ENCODE measurements around the gene SYK. TPM values are rescaled to one million over a fixed set of nuclear protein-coding genes. Genes with fewer than 3 reads are reported as not detected.

The SYK gene
- total and polyA plus RNA-seq, 2 of the 13 experiments (the other 11 are each of a cell fraction or from before 2014, with no cell fraction given) = not detected

DNA sequence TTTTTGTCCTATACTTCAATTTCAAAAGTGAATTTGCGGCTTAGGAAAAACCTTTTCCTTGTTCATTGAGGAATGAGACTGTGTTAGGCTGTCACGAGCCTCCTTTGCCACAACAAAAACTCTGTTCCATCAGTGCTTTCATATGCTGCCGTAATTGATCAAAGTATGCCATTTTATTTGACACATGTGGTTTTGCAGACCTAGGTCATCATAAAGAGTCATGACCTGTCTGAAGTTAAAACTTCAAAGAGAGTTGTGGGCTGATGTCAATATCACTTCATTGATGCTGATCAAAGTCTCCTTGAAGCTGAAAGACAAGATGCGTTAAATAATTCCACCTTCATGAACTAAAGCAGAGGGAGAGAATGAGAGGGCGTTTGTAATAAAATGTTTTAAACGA lies 55.5 kb downstream of the SYK start (continued):
- TF ChIP-seq, protein P1, sequence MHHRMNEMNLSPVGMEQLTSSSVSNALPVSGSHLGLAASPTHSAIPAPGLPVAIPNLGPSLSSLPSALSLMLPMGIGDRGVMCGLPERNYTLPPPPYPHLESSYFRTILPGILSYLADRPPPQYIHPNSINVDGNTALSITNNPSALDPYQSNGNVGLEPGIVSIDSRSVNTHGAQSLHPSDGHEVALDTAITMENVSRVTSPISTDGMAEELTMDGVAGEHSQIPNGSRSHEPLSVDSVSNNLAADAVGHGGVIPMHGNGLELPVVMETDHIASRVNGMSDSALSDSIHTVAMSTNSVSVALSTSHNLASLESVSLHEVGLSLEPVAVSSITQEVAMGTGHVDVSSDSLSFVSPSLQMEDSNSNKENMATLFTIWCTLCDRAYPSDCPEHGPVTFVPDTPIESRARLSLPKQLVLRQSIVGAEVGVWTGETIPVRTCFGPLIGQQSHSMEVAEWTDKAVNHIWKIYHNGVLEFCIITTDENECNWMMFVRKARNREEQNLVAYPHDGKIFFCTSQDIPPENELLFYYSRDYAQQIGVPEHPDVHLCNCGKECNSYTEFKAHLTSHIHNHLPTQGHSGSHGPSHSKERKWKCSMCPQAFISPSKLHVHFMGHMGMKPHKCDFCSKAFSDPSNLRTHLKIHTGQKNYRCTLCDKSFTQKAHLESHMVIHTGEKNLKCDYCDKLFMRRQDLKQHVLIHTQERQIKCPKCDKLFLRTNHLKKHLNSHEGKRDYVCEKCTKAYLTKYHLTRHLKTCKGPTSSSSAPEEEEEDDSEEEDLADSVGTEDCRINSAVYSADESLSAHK (CRISPR knock-in tag; IDR thresholded peaks at IDR 0.05; ENCODE audit: borderline replicate concordance) = no peak
- TF ChIP-seq MIER3 (CRISPR knock-in tag; IDR thresholded peaks at IDR 0.05; ENCODE audit: borderline replicate concordance) = no peak
- TF ChIP-seq, protein P2, sequence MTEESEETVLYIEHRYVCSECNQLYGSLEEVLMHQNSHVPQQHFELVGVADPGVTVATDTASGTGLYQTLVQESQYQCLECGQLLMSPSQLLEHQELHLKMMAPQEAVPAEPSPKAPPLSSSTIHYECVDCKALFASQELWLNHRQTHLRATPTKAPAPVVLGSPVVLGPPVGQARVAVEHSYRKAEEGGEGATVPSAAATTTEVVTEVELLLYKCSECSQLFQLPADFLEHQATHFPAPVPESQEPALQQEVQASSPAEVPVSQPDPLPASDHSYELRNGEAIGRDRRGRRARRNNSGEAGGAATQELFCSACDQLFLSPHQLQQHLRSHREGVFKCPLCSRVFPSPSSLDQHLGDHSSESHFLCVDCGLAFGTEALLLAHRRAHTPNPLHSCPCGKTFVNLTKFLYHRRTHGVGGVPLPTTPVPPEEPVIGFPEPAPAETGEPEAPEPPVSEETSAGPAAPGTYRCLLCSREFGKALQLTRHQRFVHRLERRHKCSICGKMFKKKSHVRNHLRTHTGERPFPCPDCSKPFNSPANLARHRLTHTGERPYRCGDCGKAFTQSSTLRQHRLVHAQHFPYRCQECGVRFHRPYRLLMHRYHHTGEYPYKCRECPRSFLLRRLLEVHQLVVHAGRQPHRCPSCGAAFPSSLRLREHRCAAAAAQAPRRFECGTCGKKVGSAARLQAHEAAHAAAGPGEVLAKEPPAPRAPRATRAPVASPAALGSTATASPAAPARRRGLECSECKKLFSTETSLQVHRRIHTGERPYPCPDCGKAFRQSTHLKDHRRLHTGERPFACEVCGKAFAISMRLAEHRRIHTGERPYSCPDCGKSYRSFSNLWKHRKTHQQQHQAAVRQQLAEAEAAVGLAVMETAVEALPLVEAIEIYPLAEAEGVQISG (CRISPR knock-in tag; IDR thresholded peaks at IDR 0.05) = no peak

DNA sequence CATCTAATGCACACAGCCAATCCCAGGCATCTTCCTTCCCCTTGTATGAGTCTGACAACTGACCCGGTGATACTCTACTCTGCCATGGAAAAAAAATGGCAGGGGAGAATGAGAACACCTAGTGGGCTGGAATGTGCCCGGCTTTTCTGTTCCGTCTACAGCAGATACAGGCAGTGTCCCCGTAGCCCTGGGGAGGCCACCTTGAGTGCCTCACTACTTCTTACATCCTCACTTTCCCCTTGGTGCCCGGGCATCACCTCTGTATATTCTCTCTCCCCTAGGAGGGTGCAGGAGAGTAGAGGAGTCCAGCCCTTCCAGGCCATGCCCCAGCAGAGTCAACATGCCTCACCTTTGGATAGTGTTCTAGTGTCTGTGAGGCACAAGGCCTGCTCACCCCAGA lies 56.2 kb downstream of the SYK start:
- H3K4me2 ChIP-seq (ENCODE audit: low read depth, low read length) = no peak overlapping the region
- no peak overlapping the region for H2AFZ ChIP-seq (ENCODE audit: low read length)
- H3K4me1 ChIP-seq (ENCODE audit: insufficient read depth, low read length) = no peaks in the 10 kb centered on the region
- in situ Hi-C loops (cut with HindIII; ENCODE audit: extremely low pct_ligation_motif_present, low pct_unique_long_range_greater_than_20kb) (loop anchor here (25.0 kb wide), 1 partner anchor 621 kb away; no protein-coding TSS in a partner anchor), intact Hi-C loops (cut with micrococcal nuclease; ENCODE audit: unreplicated experiment) (no loop called here)
- ATAC-seq = no peak
- no peaks in the 10 kb centered on the region for H3K36me3 ChIP-seq (replicated peaks in 1 of 2; ENCODE audit: control insufficient read depth in 1 of 2, insufficient read depth in 2 of 2, low read length in 2 of 2)
- CTCF ChIA-PET (ENCODE audit: low intra/inter-chr PET ratio, low total read pairs) = no interaction called here
- POLR2A ChIA-PET = no interaction called here
- H3K9me3 ChIP-seq (ENCODE audit: low read length) = no peaks in the 10 kb centered on the region
- no peak overlapping the region for H3K27ac ChIP-seq (ENCODE audit: extremely low read length, insufficient read depth, low read length)
- 11% methylated on average over 5 of the region's 5 CpGs for WGBS (ENCODE audit: low lambda C conversion rate)
- no peaks in the 10 kb centered on the region for H3K79me2 ChIP-seq (ENCODE audit: insufficient read depth, low read length)
- H4K20me1 ChIP-seq (ENCODE audit: insufficient read depth, low read length) = no peaks in the 10 kb centered on the region
- peaks cover 3 to 25% of the 10 kb centered on the region in 2 experiments; a peak in 2 of 5 replicates for H3K27me3 ChIP-seq (ENCODE audit: control insufficient read depth in 1 of 2, insufficient read depth in 2 of 2, low read length in 2 of 2)
- no peak for FAIRE-seq
- no peak overlapping the region for H3K4me3 ChIP-seq (replicated peaks in 1 of 3; ENCODE audit: insufficient read depth in 1 of 3, low read depth in 2 of 3, low read length in 3 of 3)
- no TSS peak for BruUV-seq (replicated peaks)
- no peak for DNase-seq (ENCODE audit: low spot score)
- no peak overlapping the region for H3K9ac ChIP-seq (ENCODE audit: insufficient read depth, low read depth, low read length)
- TF ChIP-seq ZNF619 (CRISPR knock-in tag; IDR thresholded peaks at IDR 0.05) (no peak), FOXK1 (CRISPR knock-in tag; IDR thresholded peaks at IDR 0.05; ENCODE audit: borderline replicate concordance, low read depth) (no peak), ZNF547 (CRISPR knock-in tag; IDR thresholded peaks at IDR 0.05) (no peak), NCOA5 (CRISPR knock-in tag; IDR thresholded peaks at IDR 0.05) (no peak), JDP2 (CRISPR knock-in tag; IDR thresholded peaks at IDR 0.05; ENCODE audit: borderline replicate concordance) (no peak), ZNF350 (CRISPR knock-in tag; IDR thresholded peaks at IDR 0.05; ENCODE audit: borderline replicate concordance, low read depth) (no peak), MLLT10 (CRISPR knock-in tag; IDR thresholded peaks at IDR 0.05) (no peak), PPARG (CRISPR knock-in tag; conservative IDR thresholded peaks at IDR 0.05) (no peak), CHD4 (IDR thresholded peaks at IDR 0.05; ENCODE audit: borderline replicate concordance, low read length) (no peak)
- TF ChIP-seq, protein P3, sequence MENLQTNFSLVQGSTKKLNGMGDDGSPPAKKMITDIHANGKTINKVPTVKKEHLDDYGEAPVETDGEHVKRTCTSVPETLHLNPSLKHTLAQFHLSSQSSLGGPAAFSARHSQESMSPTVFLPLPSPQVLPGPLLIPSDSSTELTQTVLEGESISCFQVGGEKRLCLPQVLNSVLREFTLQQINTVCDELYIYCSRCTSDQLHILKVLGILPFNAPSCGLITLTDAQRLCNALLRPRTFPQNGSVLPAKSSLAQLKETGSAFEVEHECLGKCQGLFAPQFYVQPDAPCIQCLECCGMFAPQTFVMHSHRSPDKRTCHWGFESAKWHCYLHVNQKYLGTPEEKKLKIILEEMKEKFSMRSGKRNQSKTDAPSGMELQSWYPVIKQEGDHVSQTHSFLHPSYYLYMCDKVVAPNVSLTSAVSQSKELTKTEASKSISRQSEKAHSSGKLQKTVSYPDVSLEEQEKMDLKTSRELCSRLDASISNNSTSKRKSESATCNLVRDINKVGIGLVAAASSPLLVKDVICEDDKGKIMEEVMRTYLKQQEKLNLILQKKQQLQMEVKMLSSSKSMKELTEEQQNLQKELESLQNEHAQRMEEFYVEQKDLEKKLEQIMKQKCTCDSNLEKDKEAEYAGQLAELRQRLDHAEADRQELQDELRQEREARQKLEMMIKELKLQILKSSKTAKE (CRISPR knock-in tag; IDR thresholded peaks at IDR 0.05; ENCODE audit: borderline replicate concordance) = no peak
